Tibial artery (tissue), 4 donors: ENCODE data around the gene LIX1.

Experiments used
- DNase-seq, 2 donors: peaks; one replicate each; pipeline ENCODE4 v3.0.0-alpha.2; 2019
- H3K27ac ChIP-seq, 2 donors: fragments of 200-600 bp; sonication (generic) in 1 of 2; 1 replicate in 1 of 2; 2 replicates in 1 of 2; pipeline ENCODE4 v1.5.1; 2018 to 2019; ENCODE audit warnings: mild to moderate bottlenecking in 1 of 2
- H3K27me3 ChIP-seq, 2 donors: fragments of 200-600 bp; sonication (generic) in 1 of 2; one replicate each; pipeline versions ENCODE4 v1.5.1 to v1.6.0; 2016 to 2019
- H3K36me3 ChIP-seq, 3 donors: fragments of 200-600 bp; sonication (generic) in 2 of 3; one replicate each; pipeline ENCODE4 v1.5.1; 2016 to 2019; ENCODE audit warnings: mild to moderate bottlenecking in 2 of 3
- H3K4me1 ChIP-seq, 4 donors: fragments of 200-600 bp; sonication (generic) in 2 of 4; 1 replicate in 3 of 4; 2 replicates in 1 of 4; pipeline ENCODE4 v1.5.1; 2016 to 2019
- H3K4me3 ChIP-seq, 2 donors: fragments of 200-600 bp; sonication (generic) in 1 of 2; 1 replicate in 1 of 2; 2 replicates in 1 of 2; pipeline ENCODE4 v1.5.1; 2018 to 2019; ENCODE audit warnings: mild to moderate bottlenecking in 2 of 2
- H3K9me3 ChIP-seq, 3 donors: fragments of 200-600 bp; sonication (generic) in 1 of 3; one replicate each; pipeline ENCODE4 v1.5.1; 2016 to 2019
- intact Hi-C: fragments of 100-400 bp; cut with DNase I; formaldehyde crosslinking; loops from one replicate; pipeline ENCODE4 v1.15.0; 2023; ENCODE audit warnings: low total_unique reads
- TF ChIP-seq, protein P1 (sequence below), 2 experiments: fragments of 200-600 bp in 1 of 2; fragments of 450-650 bp in 1 of 2; IDR thresholded peaks; one replicate each; pipeline ENCODE4 v1.5.1; 2017 to 2019; ENCODE audit warnings: antibody characterized with exemption in 2 of 2, mild to moderate bottlenecking in 1 of 2, moderate library complexity in 1 of 2

Gene LIX1

DNA sequence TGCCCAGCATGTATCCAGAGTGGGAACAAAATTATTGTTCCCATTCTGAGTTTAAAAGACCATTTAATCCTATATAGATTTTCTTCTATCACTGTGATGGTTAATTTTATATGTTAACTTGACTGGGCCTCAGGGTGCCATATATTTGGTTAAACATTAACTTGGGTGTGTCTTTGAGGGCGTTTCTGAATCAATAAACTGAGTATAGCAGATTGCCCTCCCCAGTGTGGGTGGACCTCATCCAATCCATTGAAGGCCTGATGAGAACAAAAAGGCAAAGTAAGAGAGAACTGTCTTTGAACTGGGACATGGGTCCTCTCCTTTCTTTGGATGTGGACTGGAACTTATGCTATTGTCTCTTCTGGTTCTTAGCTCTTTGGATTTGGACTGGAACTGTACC, 23.3 kb upstream of the LIX1 start:
- Histone ChIP-seq H3K27me3 (no peaks in the 10 kb centered on the region), H3K4me1 (no peaks in the 10 kb centered on the region), H3K27ac (no peak overlapping the region), H3K4me3 (no peak overlapping the region), H3K9me3 (no peaks in the 10 kb centered on the region), H3K36me3 (peaks cover 26 to 60% (median 36%) of the 10 kb centered on the region in 3 donors)
- intact Hi-C loops = loop anchor here (10.0 kb wide), 1 partner anchor 411 kb away; no protein-coding TSS in a partner anchor
- no peak for DNase-seq
- TF ChIP-seq, protein P1, sequence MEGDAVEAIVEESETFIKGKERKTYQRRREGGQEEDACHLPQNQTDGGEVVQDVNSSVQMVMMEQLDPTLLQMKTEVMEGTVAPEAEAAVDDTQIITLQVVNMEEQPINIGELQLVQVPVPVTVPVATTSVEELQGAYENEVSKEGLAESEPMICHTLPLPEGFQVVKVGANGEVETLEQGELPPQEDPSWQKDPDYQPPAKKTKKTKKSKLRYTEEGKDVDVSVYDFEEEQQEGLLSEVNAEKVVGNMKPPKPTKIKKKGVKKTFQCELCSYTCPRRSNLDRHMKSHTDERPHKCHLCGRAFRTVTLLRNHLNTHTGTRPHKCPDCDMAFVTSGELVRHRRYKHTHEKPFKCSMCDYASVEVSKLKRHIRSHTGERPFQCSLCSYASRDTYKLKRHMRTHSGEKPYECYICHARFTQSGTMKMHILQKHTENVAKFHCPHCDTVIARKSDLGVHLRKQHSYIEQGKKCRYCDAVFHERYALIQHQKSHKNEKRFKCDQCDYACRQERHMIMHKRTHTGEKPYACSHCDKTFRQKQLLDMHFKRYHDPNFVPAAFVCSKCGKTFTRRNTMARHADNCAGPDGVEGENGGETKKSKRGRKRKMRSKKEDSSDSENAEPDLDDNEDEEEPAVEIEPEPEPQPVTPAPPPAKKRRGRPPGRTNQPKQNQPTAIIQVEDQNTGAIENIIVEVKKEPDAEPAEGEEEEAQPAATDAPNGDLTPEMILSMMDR (IDR thresholded peaks at IDR 0.05) = no peak

DNA sequence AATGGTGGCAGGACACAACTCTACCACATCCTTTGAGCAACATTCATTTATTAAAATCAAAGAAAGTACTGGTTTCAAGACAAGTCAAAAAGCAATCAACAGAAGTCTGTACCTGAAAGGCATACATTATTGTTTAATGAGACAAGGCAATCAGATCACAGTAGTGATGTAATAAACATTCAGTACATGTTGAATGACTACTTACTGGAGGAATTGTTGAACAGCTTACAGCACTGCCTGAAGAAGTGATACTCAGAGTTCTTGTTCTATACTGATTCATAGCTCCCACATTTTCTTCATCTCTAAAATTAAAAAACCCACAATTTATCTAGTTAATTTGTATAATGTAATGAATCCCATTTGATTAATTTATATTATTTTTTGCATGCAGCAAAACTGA, 22.4 kb upstream of the LIX1 start:
- Histone ChIP-seq H3K27ac (no peak overlapping the region), H3K4me3 (no peak overlapping the region), H3K4me1 (no peaks in the 10 kb centered on the region), H3K27me3 (no peaks in the 10 kb centered on the region), H3K36me3 (peaks cover 30 to 67% (median 31%) of the 10 kb centered on the region in 3 donors), H3K9me3 (no peaks in the 10 kb centered on the region)
- DNase-seq = no peak
- TF ChIP-seq, protein P1 (IDR thresholded peaks at IDR 0.05) = no peak
- intact Hi-C loops = loop anchor here (5.0 to 10.0 kb wide), 2 partner anchors 298 to 410 kb away; no protein-coding TSS in a partner anchor

DNA sequence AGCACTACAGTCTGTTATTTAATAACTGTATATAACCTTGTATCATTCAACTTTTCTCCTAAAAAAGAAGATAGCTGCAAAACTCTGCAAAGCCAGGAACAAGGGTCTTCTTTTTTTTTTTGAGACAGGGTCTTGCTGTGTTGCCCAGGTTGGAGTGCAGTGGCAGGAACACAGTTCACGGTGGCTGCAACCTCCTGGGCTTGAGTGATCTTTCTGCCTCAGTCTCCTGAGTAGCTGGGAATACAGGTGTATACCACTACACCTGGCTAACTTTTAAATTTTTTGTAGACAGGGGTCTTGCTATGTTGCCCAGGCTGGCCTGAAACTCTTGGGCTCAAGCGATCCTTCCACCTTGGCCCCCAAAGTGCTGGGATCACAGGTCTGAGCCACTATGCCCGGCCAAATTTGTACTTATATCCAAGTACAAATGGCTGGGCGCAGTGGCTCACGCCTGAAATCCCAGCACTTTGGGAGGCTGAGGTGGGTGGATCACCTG, 21.4 kb upstream of the LIX1 start:
- Histone ChIP-seq H3K27ac (no peak overlapping the region), H3K36me3 (peaks cover 30 to 71% (median 31%) of the 10 kb centered on the region in 3 donors), H3K4me1 (no peaks in the 10 kb centered on the region), H3K27me3 (no peaks in the 10 kb centered on the region), H3K4me3 (no peak overlapping the region), H3K9me3 (no peaks in the 10 kb centered on the region)
- no peak for DNase-seq
- intact Hi-C loops = loop anchor here (5.0 to 10.0 kb wide), 2 partner anchors 297 to 409 kb away; no protein-coding TSS in a partner anchor
- TF ChIP-seq, protein P1 (IDR thresholded peaks at IDR 0.05) = no peak

DNA sequence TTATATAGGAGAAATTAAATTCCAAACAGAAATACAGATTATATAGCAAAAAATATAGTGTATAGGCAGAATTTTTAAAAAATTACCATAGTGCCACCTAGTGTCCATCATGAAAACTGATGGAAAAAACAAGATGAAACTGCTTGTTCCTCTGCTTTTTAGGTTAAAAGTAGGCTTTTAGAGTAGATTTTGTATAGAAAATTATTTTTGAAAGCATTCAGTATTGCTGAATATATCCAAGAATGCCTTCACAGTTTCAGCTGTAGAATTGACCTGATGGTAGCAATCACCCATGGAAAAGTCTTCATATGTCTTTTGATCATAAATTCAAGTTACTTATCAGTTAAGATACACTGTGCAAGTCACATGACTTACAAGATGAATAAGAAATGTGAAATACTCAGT, 21.0 kb upstream of the LIX1 start:
- H3K4me3 ChIP-seq = no peak overlapping the region
- DNase-seq = no peak
- no peaks in the 10 kb centered on the region for H3K27me3 ChIP-seq
- no peaks in the 10 kb centered on the region for H3K4me1 ChIP-seq
- H3K36me3 ChIP-seq = peaks cover 28 to 71% (median 30%) of the 10 kb centered on the region in 3 donors
- H3K27ac ChIP-seq = no peak overlapping the region
- TF ChIP-seq, protein P1 (IDR thresholded peaks at IDR 0.05) = peak; percentile 42 to 52
- no peaks in the 10 kb centered on the region for H3K9me3 ChIP-seq
- intact Hi-C loops = loop anchor here (5.0 to 10.0 kb wide), 2 partner anchors 296 to 409 kb away; no protein-coding TSS in a partner anchor

DNA sequence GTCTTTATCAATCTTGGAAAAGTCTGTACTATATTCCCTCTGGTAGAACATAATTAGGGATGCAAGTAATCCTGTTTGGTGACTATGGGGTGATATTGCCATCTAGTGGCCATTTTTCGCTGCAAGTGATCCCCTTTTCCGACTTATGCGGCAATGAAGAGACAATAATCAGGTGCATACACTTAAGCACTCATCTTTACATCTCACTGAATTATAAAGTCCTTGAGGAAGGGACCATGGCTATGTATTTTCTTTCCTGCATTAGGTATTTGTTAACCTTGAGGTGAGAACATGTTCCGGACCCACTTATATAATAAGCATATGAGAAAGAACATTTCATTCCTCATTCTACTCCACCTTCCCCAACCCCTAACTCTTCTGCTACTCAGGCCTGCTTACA, 19.6 kb upstream of the LIX1 start:
- Histone ChIP-seq H3K4me3 (no peak overlapping the region), H3K27ac (no peak overlapping the region), H3K27me3 (no peaks in the 10 kb centered on the region), H3K9me3 (peaks cover 0 to 9% (median 9%) of the 10 kb centered on the region in 3 donors), H3K36me3 (peaks cover 16 to 58% (median 25%) of the 10 kb centered on the region in 3 donors), H3K4me1 (no peaks in the 10 kb centered on the region)
- intact Hi-C loops = loop anchor here (5.0 to 10.0 kb wide), 2 partner anchors 295 to 407 kb away; no protein-coding TSS in a partner anchor
- peak in 1 of 2 donors; percentile 48 for DNase-seq
- TF ChIP-seq, protein P1 (IDR thresholded peaks at IDR 0.05) = peak; percentile 78 to 88
